Fibroblast of gingiva (primary cell): Measurements from ENCODE around the gene FXYD7.

Source experiments
- DNase-seq: peaks from one replicate; pipeline ENCODE4 v3.0.0-alpha.2; 2011; ENCODE audit warnings: low read depth

Gene FXYD7

DNA sequence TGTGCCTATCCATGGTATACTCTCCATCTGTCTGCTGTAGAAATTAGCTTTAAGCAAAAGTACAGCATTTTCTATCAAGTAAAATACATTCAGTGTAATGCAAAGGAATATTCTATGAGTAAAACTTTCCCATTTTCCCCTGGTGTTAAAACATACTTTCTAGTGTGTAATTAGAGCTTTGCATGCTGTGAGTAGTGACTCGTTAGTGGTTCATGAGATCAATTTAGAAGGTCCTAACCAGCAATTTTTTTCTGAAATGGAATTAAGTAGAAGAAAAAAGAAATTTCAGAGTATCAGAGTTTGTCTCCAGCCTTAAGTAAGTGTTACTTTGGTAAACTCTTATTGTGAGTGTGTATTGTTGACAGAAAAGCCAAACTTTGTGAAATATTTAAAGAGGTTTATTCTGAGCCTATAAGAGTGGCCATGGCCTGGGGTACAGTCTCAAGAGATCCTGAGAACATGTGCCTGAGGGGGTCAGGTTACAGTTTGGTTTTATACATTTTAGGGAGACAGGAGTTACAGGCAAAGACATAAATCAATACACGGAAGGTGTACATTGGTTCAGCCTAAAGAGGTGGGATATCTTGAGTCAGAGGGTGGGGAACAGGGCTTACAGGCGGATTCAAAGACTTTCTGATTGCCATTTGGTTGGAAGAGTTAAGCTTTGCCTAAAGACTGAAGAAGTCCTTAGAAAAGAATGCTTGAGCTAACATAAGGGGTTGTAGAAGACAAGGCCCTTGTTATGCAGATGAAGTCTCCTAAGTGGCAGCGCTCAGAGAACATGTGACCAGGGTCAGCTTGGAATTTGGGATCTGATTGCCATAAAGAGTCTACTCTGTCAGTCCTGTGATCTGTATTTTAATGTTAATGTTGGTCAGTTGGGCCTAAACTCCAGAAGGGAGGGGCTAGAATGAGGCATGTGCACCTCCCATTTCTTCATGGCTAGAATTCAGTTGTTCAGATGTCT is 60.0 kb downstream of the FXYD7 start:
- DNase-seq: no peak
